HepG2 (cell line): ENCODE results near the gene TLN1. TPM values are rescaled to one million over a fixed set of nuclear protein-coding genes. Genes with fewer than 3 reads are reported as not detected.

Source experiments
- ATF1 ChIP-seq: IDR thresholded peaks from 2 replicates; pipeline ENCODE4 v1.6.1; 2016; ENCODE audit warnings: mild to moderate bottlenecking, control low read depth
- GATAD2A ChIP-seq: IDR thresholded peaks from 2 replicates; pipeline ENCODE4 v1.6.1; 2016
- IRX3 ChIP-seq: sonication (generic); formaldehyde crosslinking; IDR thresholded peaks from 2 replicates; pipeline ENCODE4 v1.8.1; 2023; ENCODE audit warnings: mild to moderate bottlenecking, low read depth, missing genetic modification reagents, borderline replicate concordance
- PHF20 ChIP-seq: sonication (generic); formaldehyde crosslinking; IDR thresholded peaks from 2 replicates; pipeline ENCODE4 v1.5.0; 2020; ENCODE audit warnings: mild to moderate bottlenecking, missing genetic modification reagents
- SP5 ChIP-seq: IDR thresholded peaks from 2 replicates; pipeline ENCODE4 v1.6.1; 2016; ENCODE audit warnings: low read depth, borderline replicate concordance
- ZNF232 ChIP-seq: sonication (generic); formaldehyde crosslinking; IDR thresholded peaks from 2 replicates; pipeline ENCODE4 v1.4.0; 2020; ENCODE audit warnings: missing genetic modification reagents, borderline replicate concordance
- ZNF549 ChIP-seq: sonication (generic); formaldehyde crosslinking; IDR thresholded peaks from 2 replicates; pipeline ENCODE4 v1.5.0; 2020; ENCODE audit warnings: missing genetic modification reagents
- ZNF781 ChIP-seq: sonication (generic); formaldehyde crosslinking; IDR thresholded peaks from 2 replicates; pipeline ENCODE4 v1.5.1; 2020; ENCODE audit warnings: borderline replicate concordance, mild to moderate bottlenecking, missing genetic modification reagents; ENCODE audit errors: not compliant biosample characterization
- polyA plus RNA-seq, 8 experiments: library from polyadenylated mRNA; depleted of rRNA in 3 of 8; stranded (reverse) in 7 of 8; unstranded in 1 of 8; fragments of >200 nt; fragmentation: Illumina TruSeq in 4 of 8; extraction: Trizol in 4 of 8; gene quantifications; 2 replicates each; pipeline versions ENCODE4 v1.2.1 to v1.2.3, GENCODE V29; 2011 to 2016; ENCODE audit warnings: low read depth in 4 of 8, missing spikeins in 1 of 8, mixed read lengths in 1 of 8; ENCODE audit not compliant: insufficient read depth in 1 of 8
- total RNA-seq, 5 experiments: library from RNA; depleted of rRNA; stranded (reverse); fragments of >200 nt; fragmentation: Illumina TruSeq; extraction: Trizol; gene quantifications; 2 replicates each; pipeline ENCODE4 v1.2.3, GENCODE V29; 2016; ENCODE audit warnings: low read depth in 1 of 5
- TF ChIP-seq, protein P1 (sequence below), 2 experiments: fragments of 450-650 bp in 1 of 2; sonication (generic) in 1 of 2; formaldehyde crosslinking in 1 of 2; IDR thresholded peaks; 2 replicates each; pipeline versions ENCODE4 v1.6.1 to v1.8.0; 2016 to 2022; ENCODE audit warnings: antibody characterized with exemption in 1 of 2, mild to moderate bottlenecking in 1 of 2, missing genetic modification reagents in 1 of 2
- TF ChIP-seq, protein P2 (sequence below): sonication (generic); formaldehyde crosslinking; IDR thresholded peaks from 2 replicates; pipeline ENCODE4 v1.4.0; 2020; ENCODE audit warnings: mild to moderate bottlenecking, missing genetic modification reagents
- TF ChIP-seq, protein P3 (sequence below): sonication (generic); formaldehyde crosslinking; IDR thresholded peaks from 2 replicates; pipeline ENCODE4 v1.4.0; 2020; ENCODE audit warnings: missing genetic modification reagents, borderline replicate concordance

Gene TLN1
- total and polyA plus RNA-seq, 2 of the 13 experiments (the other 11 are each of a cell fraction or from before 2014, with no cell fraction given) = 35.2 to 51.8 TPM

- TF ChIP-seq, protein P1, sequence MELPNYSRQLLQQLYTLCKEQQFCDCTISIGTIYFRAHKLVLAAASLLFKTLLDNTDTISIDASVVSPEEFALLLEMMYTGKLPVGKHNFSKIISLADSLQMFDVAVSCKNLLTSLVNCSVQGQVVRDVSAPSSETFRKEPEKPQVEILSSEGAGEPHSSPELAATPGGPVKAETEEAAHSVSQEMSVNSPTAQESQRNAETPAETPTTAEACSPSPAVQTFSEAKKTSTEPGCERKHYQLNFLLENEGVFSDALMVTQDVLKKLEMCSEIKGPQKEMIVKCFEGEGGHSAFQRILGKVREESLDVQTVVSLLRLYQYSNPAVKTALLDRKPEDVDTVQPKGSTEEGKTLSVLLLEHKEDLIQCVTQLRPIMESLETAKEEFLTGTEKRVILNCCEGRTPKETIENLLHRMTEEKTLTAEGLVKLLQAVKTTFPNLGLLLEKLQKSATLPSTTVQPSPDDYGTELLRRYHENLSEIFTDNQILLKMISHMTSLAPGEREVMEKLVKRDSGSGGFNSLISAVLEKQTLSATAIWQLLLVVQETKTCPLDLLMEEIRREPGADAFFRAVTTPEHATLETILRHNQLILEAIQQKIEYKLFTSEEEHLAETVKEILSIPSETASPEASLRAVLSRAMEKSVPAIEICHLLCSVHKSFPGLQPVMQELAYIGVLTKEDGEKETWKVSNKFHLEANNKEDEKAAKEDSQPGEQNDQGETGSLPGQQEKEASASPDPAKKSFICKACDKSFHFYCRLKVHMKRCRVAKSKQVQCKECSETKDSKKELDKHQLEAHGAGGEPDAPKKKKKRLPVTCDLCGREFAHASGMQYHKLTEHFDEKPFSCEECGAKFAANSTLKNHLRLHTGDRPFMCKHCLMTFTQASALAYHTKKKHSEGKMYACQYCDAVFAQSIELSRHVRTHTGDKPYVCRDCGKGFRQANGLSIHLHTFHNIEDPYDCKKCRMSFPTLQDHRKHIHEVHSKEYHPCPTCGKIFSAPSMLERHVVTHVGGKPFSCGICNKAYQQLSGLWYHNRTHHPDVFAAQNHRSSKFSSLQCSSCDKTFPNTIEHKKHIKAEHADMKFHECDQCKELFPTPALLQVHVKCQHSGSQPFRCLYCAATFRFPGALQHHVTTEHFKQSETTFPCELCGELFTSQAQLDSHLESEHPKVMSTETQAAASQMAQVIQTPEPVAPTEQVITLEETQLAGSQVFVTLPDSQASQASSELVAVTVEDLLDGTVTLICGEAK (IDR thresholded peaks at IDR 0.05) = no peak
- TF ChIP-seq, protein P1 (CRISPR knock-in tag; IDR thresholded peaks at IDR 0.05) = no peak
- TF ChIP-seq, protein P2, sequence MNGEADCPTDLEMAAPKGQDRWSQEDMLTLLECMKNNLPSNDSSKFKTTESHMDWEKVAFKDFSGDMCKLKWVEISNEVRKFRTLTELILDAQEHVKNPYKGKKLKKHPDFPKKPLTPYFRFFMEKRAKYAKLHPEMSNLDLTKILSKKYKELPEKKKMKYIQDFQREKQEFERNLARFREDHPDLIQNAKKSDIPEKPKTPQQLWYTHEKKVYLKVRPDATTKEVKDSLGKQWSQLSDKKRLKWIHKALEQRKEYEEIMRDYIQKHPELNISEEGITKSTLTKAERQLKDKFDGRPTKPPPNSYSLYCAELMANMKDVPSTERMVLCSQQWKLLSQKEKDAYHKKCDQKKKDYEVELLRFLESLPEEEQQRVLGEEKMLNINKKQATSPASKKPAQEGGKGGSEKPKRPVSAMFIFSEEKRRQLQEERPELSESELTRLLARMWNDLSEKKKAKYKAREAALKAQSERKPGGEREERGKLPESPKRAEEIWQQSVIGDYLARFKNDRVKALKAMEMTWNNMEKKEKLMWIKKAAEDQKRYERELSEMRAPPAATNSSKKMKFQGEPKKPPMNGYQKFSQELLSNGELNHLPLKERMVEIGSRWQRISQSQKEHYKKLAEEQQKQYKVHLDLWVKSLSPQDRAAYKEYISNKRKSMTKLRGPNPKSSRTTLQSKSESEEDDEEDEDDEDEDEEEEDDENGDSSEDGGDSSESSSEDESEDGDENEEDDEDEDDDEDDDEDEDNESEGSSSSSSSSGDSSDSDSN (CRISPR knock-in tag) = 0 out of 2 replicates have a peak, but pooled peaks have one; percentile 19
- no peak for TF ChIP-seq SP5
- TF ChIP-seq, protein P3, sequence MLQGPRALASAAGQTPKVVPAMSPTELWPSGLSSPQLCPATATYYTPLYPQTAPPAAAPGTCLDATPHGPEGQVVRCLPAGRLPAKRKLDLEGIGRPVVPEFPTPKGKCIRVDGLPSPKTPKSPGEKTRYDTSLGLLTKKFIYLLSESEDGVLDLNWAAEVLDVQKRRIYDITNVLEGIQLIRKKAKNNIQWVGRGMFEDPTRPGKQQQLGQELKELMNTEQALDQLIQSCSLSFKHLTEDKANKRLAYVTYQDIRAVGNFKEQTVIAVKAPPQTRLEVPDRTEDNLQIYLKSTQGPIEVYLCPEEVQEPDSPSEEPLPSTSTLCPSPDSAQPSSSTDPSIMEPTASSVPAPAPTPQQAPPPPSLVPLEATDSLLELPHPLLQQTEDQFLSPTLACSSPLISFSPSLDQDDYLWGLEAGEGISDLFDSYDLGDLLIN (CRISPR knock-in tag) = no peak
- TF ChIP-seq IRX3 (CRISPR knock-in tag) = no peak
- TF ChIP-seq ATF1 = no peak
- TF ChIP-seq ZNF549 (CRISPR knock-in tag) = no peak
- 0 out of 2 replicates have a peak, but pooled peaks have one; percentile 35 for TF ChIP-seq PHF20 (CRISPR knock-in tag)
- no peak for TF ChIP-seq GATAD2A (CRISPR knock-in tag)
- no peak for TF ChIP-seq ZNF781 (CRISPR knock-in tag)
- TF ChIP-seq ZNF232 = no peak
Observed at GRCh38 chr9:35690614-35691333, 41.2 kb downstream of the TLN1 start (continued).
